ENCODE measurements around the gene TSSK3. TPM values are rescaled to one million over a fixed set of nuclear protein-coding genes. Genes with fewer than 3 reads are reported as not detected.

The TSSK3 gene
- total and polyA plus RNA-seq, 9 donors = 0.78 to 12.4 (median 4.0) TPM

DNA sequence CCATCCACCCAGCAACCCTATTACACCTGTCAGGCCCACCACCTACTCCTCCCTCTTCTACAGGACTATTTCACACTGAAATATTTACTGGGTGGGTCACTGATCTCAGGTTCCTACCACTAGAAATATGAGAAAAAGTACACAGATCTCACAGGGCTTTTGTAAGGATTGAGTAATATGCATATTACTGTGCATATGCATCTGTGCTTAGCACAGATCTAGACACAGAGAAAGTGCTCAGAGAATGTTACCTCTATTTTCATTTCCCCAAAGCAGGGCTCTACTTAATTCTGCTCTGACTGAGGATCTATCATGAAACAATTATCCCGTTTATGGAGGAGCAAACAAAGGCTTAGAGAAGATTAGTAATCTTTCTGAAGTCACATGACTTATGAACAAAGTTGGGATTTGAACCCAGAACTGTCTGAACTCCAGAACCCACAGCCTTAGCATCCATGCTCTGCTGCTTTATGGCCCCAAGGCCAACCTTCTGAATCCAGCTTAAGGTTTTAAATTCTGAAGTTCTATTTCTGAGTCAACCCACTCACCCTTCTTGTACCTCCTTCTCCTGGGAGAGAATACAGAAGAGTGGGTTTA, 11.8 kb downstream of the TSSK3 start:
- Histone ChIP-seq H3K9me3 (no peaks in the 10 kb centered on the region), H3K27me3 (no peaks in the 10 kb centered on the region), H3K4me3 (no peak overlapping the region), H3K27ac (no peak overlapping the region), H3K4me1 (ENCODE audit: insufficient read depth) (no peaks in the 10 kb centered on the region), H3K36me3 (no peaks in the 10 kb centered on the region)
- 46 to 73% (median 47%) methylated on average over 1 of the region's 1 CpG for WGBS, 3 donors
- intact Hi-C loops (cut with DNase I) = no loop called here
- no peak for TF ChIP-seq EP300 (IDR thresholded peaks at IDR 0.05)
- TF ChIP-seq, protein P1, sequence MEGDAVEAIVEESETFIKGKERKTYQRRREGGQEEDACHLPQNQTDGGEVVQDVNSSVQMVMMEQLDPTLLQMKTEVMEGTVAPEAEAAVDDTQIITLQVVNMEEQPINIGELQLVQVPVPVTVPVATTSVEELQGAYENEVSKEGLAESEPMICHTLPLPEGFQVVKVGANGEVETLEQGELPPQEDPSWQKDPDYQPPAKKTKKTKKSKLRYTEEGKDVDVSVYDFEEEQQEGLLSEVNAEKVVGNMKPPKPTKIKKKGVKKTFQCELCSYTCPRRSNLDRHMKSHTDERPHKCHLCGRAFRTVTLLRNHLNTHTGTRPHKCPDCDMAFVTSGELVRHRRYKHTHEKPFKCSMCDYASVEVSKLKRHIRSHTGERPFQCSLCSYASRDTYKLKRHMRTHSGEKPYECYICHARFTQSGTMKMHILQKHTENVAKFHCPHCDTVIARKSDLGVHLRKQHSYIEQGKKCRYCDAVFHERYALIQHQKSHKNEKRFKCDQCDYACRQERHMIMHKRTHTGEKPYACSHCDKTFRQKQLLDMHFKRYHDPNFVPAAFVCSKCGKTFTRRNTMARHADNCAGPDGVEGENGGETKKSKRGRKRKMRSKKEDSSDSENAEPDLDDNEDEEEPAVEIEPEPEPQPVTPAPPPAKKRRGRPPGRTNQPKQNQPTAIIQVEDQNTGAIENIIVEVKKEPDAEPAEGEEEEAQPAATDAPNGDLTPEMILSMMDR (IDR thresholded peaks at IDR 0.05) = no peak
- DNase-seq = no peak

DNA sequence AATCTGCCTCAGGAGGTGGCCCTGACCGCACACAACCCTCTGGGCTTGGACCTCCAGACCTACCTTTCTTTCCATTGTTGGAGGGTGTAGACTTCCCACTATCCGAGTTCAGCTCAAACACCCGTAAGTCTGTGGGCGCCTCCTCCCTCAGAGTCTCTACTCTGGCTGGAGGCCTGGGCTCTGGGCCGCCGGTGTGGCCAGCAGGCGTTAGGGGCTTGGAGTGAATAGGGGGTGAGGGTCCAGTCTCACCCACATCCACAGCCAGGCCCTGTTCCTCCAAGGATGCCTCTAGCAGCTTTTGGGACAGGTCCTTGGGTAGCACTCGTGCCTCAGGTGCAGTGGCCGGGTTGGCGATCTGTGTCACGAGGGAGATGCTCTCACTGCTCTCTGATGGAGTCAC, 13.9 kb downstream of the TSSK3 start:
- Histone ChIP-seq H3K27ac (no peak overlapping the region), H3K4me3 (no peak overlapping the region), H3K4me1 (ENCODE audit: insufficient read depth) (no peaks in the 10 kb centered on the region), H3K27me3 (no peaks in the 10 kb centered on the region), H3K9me3 (no peaks in the 10 kb centered on the region), H3K36me3 (no peaks in the 10 kb centered on the region)
- intact Hi-C loops (cut with DNase I) = no loop called here
- 88 to 92% (median 90%) methylated on average over 11 of the region's 11 CpGs for WGBS, 3 donors
- no peak for TF ChIP-seq POLR2A (IDR thresholded peaks at IDR 0.05)
- TF ChIP-seq, protein P1 (IDR thresholded peaks at IDR 0.05) = no peak
- TF ChIP-seq EP300 (IDR thresholded peaks at IDR 0.05) = no peak
- no peak for DNase-seq

DNA sequence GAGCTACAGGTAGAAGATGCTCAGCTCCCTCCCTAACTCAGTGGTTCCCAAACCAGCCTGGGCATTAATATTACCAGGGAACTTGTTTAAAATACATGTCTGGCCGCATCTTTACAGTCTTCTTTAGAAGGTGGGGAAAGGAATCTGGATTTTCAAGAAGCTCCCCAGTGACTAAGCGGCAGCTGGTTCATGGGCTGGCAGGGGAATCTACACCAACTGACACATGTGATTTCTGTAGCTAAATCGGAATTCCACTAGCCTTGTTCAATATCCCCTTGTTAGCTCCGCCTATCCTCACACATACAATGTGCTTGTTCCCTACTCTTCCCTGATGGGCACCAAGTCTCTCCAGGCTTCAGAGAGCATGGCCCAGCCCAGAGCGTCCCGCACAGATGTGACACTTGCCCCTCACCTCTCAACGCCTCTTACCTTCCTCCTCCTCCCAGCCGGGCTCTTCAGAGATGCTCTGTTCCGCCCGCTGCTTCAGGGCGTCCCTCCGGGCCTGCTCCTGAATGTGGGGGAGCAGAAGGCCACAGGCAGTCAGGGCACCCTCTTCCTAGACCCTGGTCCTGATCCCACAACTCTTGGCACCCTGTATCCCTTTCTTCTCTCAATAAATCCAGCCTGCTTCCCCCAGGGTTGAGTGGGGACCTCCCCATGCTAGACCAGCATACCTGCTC, 15.3 kb downstream of the TSSK3 start:
- Histone ChIP-seq H3K9me3 (no peaks in the 10 kb centered on the region), H3K4me1 (ENCODE audit: insufficient read depth) (no peaks in the 10 kb centered on the region), H3K36me3 (no peaks in the 10 kb centered on the region), H3K4me3 (no peak overlapping the region), H3K27me3 (no peaks in the 10 kb centered on the region), H3K27ac (no peak overlapping the region)
- WGBS, 3 donors = 83 to 91% (median 85%) methylated on average over 12 of the region's 12 CpGs
- DNase-seq = no peak
- TF ChIP-seq, protein P1 (IDR thresholded peaks at IDR 0.05) = no peak
- no peak for TF ChIP-seq EP300 (IDR thresholded peaks at IDR 0.05)
- TF ChIP-seq POLR2A (IDR thresholded peaks at IDR 0.05) = no peak
- intact Hi-C loops (cut with DNase I) = no loop called here

DNA sequence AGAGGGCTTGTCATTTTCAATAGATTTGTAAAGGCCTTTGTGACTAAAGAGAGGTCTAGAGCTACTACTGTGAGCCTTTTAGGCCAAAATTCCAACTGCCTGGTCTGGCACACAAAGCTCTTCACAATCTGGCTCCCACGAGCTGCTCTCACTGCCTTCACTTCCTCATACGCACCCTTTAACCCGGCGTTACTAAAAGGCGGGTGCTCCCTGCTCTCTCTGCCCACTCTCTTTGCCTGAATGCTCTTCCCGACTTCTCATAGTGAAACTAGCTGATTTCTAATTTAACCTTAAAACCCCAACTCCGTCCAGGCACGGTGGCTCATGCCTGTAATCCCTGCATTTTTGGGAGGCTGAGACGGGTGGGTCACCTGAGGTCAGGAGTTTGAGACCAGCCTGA, 17.7 kb downstream of the TSSK3 start:
- Histone ChIP-seq H3K36me3 (no peaks in the 10 kb centered on the region), H3K27ac (no peak overlapping the region), H3K27me3 (no peaks in the 10 kb centered on the region), H3K4me3 (no peak overlapping the region), H3K4me1 (ENCODE audit: insufficient read depth) (no peaks in the 10 kb centered on the region), H3K9me3 (no peaks in the 10 kb centered on the region)
- TF ChIP-seq EP300 (IDR thresholded peaks at IDR 0.05) (no peak), POLR2A (IDR thresholded peaks at IDR 0.05) (no peak)
- TF ChIP-seq, protein P1 (IDR thresholded peaks at IDR 0.05) = no peak
- intact Hi-C loops (cut with DNase I) = no loop called here
- 88 to 92% (median 91%) methylated on average over 9 of the region's 9 CpGs for WGBS, 3 donors
- no peak for DNase-seq

Data from ovary (tissue), 9 donors.